ENCODE measurements around the gene LRRC37A.
"Not testable (repeated sequence)": the region's sequence is repeated elsewhere in the genome, so short reads cannot be mapped to it uniquely, and the experiment has no call there.

LRRC37A gene

GRCh38 chr17:46361145-46361735 lies 66.3 kb downstream of the LRRC37A start:
- H3K9me3 Mint-ChIP-seq; H3K27ac Mint-ChIP-seq; H3K4me1 Mint-ChIP-seq (ENCODE audit: low read depth); intact Hi-C loops (cut with micrococcal nuclease); H3K36me3 Mint-ChIP-seq (ENCODE audit: low read depth); H3K4me3 Mint-ChIP-seq; H3K27me3 Mint-ChIP-seq: not testable (repeated sequence)

- H3K4me1 Mint-ChIP-seq (ENCODE audit: low read depth); H3K27ac Mint-ChIP-seq; H3K9me3 Mint-ChIP-seq; H3K27me3 Mint-ChIP-seq; H3K4me3 Mint-ChIP-seq; H3K36me3 Mint-ChIP-seq (ENCODE audit: low read depth); intact Hi-C loops (cut with micrococcal nuclease): not testable (repeated sequence)
These were observed 66.8 kb downstream of the LRRC37A start, which contains the start of gene ARL17B for GRCh38 chr17:46361755-46362154. Gene ARL17B, minus strand, starts transcription at chr17:46361766. Its CDS starts 3,369 bp downstream, at chr17:46358397.

- H3K4me3 Mint-ChIP-seq; H3K9me3 Mint-ChIP-seq; H3K36me3 Mint-ChIP-seq (ENCODE audit: low read depth); H3K27ac Mint-ChIP-seq; H3K27me3 Mint-ChIP-seq; intact Hi-C loops (cut with micrococcal nuclease); H3K4me1 Mint-ChIP-seq (ENCODE audit: low read depth): not testable (repeated sequence)
These were observed 72.6 kb downstream of the LRRC37A start for GRCh38 chr17:46367520-46367919.

- H3K27ac Mint-ChIP-seq; H3K4me3 Mint-ChIP-seq; H3K27me3 Mint-ChIP-seq; H3K9me3 Mint-ChIP-seq; intact Hi-C loops (cut with micrococcal nuclease); H3K4me1 Mint-ChIP-seq (ENCODE audit: low read depth); H3K36me3 Mint-ChIP-seq (ENCODE audit: low read depth): not testable (repeated sequence)
These were observed 77.6 kb downstream of the LRRC37A start for GRCh38 chr17:46372236-46373229.

- H3K4me3 Mint-ChIP-seq; H3K9me3 Mint-ChIP-seq; intact Hi-C loops (cut with micrococcal nuclease); H3K36me3 Mint-ChIP-seq (ENCODE audit: low read depth); H3K4me1 Mint-ChIP-seq (ENCODE audit: low read depth); H3K27ac Mint-ChIP-seq; H3K27me3 Mint-ChIP-seq: not testable (repeated sequence)
These were observed 78.5 kb downstream of the LRRC37A start for GRCh38 chr17:46373418-46373817.

- H3K4me3 Mint-ChIP-seq; intact Hi-C loops (cut with micrococcal nuclease); H3K36me3 Mint-ChIP-seq (ENCODE audit: low read depth); H3K27me3 Mint-ChIP-seq; H3K27ac Mint-ChIP-seq; H3K9me3 Mint-ChIP-seq; H3K4me1 Mint-ChIP-seq (ENCODE audit: low read depth): not testable (repeated sequence)
These were observed 88.2 kb downstream of the LRRC37A start for GRCh38 chr17:46383118-46383517.

GRCh38 chr17:46385491-46385890 lies 90.6 kb downstream of the LRRC37A start:
- H3K9me3 Mint-ChIP-seq; H3K4me1 Mint-ChIP-seq (ENCODE audit: low read depth); H3K4me3 Mint-ChIP-seq; intact Hi-C loops (cut with micrococcal nuclease); H3K36me3 Mint-ChIP-seq (ENCODE audit: low read depth); H3K27ac Mint-ChIP-seq; H3K27me3 Mint-ChIP-seq: not testable (repeated sequence)
